GM19240 (cell line): Measurements from ENCODE around the gene ST3GAL3.
"Not testable (repeated sequence)": the region's sequence is repeated elsewhere in the genome, so short reads cannot be mapped to it uniquely, and the experiment has no call there.

Source experiments
- DNase-seq: peaks from one replicate; pipeline ENCODE4 v3.0.0; 2011; ENCODE audit warnings: low spot score; ENCODE audit not compliant: insufficient read length

The ST3GAL3 gene

GRCh38 chr1:43703836-43704235, 3.5 kb upstream of the ST3GAL3 start:
- DNase-seq, result no peak

DNA sequence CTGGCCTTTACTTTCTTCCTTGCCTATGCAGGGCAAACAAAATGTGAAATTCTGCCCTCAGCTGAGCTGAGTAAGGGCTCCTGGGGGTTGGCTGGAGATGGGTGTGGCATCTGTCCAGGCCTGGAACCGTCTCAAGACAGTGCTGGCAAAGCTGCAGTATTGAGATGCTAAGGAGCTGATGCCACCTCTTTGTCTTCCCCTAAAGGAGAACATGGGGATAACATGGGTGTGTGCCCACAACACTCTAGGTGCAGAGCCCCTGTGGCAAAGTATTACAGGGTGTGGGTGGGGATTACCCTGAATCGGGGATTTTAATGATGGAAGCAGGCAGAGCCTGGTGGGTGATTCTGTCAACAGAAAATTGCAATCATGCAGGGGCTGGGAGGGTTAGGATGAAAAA, 2.5 kb upstream of the ST3GAL3 start:
- no peak for DNase-seq

- DNase-seq, result no peak
Observed at GRCh38 chr1:43705334-43705733, 2.0 kb upstream of the ST3GAL3 start.

GRCh38 chr1:43705982-43706597, 1.2 kb upstream of the ST3GAL3 start:
- no peak for DNase-seq

GRCh38 chr1:43706598-43707189, 642 bp upstream of the ST3GAL3 start:
- no peak for DNase-seq

DNA sequence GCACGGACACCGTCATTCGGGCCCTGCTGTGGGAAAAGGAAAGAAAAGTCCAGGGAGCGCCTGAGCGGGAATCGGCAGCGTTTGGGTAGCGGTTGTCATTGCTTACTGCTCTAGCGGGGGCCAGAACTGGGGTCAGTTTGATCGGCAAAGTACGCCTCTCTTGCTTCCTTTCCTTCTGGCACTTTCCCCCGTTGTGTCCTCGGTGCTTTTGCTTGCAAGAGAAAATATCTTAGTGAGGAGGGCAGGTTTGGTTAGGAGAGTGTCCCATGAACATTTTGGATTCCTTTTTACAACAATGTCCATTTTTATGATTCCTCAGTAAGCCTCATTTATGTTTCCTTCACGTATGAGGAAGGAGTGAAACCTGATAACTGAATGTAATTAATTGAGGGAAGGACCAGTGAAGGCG, 670 bp downstream of the ST3GAL3 start:
- no peak for DNase-seq

- DNase-seq, result no peak
Observed at GRCh38 chr1:43711049-43711448, 3.7 kb downstream of the ST3GAL3 start.

GRCh38 chr1:43711524-43712386, 4.4 kb downstream of the ST3GAL3 start:
- no peak for DNase-seq

DNA sequence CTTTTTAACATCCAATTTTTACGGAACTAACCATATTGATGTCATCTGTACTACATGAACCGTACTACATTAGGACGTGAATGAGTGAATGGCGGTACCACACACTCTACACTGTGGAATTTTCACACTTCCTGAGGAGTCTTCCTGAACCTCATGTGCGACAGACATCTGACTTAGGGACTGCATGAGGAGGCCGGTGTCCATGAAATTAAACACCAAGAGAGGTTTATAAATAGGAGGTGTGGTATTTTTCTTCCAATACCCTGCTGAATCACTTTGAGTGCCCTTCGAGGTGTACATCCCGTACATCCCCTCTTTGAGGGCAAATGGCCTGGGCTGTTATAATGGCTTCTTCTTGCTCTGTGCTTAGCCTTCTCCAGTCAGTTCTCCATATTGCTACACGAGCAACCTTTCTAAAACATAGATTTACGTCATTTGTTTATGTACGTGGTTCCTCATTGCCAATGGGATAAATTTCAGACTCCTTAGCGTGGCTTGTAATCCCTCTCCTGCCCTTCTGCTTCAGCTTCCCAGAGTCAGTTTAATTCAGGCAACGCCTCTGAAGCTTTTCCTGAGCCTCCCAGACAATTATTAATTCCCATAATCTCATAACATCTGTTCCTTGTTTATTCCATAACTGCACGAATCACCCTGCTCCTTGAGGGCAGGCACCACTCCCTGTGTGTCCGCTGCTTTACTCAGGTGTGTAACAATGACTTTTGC, 9.4 kb downstream of the ST3GAL3 start:
- no peak for DNase-seq

- DNase-seq, result no peak
Observed at GRCh38 chr1:43719063-43719462, 11.7 kb downstream of the ST3GAL3 start.

DNA sequence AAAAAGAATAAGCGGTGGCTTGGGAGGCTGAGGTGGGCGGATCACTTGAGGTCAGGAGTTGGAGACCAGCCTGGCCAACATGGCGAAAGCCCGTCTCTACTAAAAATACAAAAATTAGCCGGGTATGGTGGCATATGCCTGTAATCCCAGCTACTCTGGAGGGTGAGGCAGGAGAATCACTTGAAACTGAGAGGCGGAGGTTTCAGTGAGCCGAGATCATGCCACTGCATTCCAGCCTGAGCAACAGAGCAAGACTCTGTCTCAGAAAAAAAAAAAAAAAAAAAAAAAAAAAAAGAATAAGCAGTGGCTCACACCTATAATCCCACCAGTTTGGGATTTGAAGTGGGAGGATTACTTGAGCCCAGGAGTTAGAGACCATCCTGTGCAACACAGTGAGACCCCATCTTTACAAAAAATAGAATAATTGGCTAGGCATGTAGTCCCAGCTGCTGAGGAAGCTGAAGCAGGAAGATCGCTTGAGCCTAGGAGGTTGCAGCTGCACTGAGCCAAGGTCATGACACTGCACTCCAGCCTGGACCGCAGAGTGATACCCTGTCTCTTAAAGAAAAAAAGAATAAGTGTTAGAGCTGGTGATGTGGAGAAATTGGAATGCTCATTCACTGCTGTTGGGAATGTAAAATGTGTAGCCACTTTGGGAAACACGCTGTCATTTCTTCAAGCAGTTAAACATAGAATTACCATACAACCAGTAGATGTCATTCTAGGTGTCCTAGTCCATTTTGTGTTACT, 12.5 kb downstream of the ST3GAL3 start:
- DNase-seq, result not testable (repeated sequence)

DNA sequence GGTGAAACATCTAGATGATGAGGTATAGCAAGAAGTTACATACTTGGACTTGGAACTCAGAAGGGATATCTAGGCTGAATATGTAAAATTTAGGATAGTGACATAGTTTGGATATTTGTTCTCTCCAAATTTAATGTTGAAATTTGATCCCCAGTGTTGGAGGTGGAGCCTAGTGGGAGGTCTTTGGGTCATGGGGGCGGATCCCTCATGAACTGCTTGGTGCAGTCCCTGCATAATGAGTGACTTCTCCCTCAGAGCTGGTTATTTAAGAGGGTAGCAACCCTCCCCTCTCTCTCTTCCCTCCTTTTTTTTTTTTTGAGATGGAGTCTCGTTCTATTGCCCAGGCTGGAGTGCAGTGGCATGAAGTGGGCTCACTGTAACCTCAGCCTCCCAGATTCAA, 15.5 kb downstream of the ST3GAL3 start:
- no peak for DNase-seq

DNA sequence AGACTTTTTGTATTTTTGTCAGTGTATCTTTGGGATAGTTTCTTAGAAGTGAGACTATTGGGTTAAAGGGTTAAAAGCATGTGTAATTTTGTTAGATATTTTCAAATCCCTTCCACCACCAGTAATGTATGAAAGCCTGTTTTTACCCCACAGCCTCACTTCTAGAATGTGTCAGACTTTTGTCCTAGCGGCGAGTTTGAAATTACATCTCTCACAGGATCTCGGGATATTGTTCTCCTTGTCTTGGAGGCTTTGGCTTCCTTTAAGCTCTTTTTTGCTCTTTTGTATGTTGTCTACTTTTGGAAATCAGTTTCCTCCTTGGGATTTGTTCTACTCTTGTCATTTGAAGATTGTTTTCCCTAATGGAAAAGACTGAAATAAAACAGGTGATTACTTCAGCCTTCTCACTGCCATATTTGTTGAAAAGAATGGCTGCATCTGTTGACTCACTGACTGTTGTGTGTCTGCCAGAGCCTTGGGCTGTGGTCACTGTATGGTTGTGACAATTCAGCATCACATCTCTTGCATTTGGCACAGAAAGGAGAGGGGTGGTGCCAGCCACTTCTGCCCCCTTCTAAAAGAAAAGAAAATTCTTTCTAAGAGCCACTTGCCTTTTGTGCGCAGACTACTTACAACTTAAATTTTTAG, 22.6 kb downstream of the ST3GAL3 start:
- no peak for DNase-seq

- DNase-seq, result no peak
Observed at GRCh38 chr1:43731867-43732531, 24.7 kb downstream of the ST3GAL3 start.

- DNase-seq, result no peak
Observed at GRCh38 chr1:43736819-43737218, 29.5 kb downstream of the ST3GAL3 start.

DNA sequence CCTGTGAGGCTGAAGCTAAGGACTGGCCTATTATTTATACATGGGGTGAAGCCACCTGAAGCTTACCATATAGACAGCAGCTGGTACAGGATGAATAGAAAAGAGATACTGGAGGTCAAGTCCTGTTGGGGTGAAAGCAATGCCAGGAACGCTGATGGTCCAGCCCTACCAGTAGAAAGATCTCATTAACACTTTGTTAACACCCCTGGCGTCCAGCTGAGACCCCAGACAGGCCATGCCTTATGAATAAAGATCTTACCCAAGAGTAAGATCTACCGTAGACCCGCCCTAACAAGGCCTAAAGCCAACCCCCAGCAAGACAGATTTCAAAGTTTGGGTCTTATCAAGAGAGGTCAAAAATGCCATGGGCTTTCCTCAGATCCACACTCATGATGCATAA, 34.7 kb downstream of the ST3GAL3 start:
- DNase-seq, result no peak

GRCh38 chr1:43743206-43743605, 35.9 kb downstream of the ST3GAL3 start:
- DNase-seq, result no peak

GRCh38 chr1:43747736-43748135, 40.4 kb downstream of the ST3GAL3 start:
- no peak for DNase-seq

GRCh38 chr1:43750083-43750482, 42.7 kb downstream of the ST3GAL3 start:
- no peak for DNase-seq

- no peak for DNase-seq
Observed at GRCh38 chr1:43753422-43753821, 46.1 kb downstream of the ST3GAL3 start.
